ENCODE results near the gene TBCB.

DNA sequence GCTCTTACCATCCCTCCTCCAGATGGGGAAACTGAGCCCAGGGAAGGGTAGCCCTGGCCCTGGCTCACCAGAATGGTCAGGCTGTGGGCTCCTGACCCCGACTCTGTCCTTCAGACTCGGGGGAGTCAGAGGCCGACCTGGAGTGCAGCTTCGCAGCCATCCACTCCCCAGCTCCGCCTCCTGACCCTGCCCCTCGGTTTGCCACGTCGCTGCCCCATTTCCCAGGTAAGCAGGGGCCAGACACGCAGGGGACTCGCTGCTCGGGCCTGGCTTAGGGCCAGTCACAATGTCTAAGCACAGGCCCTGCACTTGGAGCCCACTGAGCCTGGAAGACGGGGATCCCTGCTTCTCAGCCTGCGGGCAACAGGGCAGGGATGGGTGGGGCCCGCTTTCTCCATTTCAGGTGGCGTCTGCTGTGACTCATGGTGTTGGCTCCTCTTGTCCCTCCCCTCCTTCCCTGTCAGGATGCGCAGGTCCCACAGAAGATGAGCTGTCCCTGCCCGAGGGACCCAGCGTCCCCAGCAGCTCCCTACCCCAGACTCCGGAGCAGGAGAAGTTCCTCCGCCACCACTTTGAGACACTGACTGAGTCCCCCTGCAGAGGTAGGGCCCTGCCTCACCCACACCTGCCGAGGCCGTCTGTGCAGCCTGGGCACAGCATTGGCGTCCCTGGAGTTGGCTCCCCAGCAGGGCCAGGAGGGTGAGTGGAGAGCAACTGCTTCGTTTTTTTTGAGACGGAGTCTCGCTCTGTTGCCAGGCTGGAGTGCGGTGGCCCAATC, 13.5 kb upstream of the TBCB start:
- TF ChIP-seq, protein P1, sequence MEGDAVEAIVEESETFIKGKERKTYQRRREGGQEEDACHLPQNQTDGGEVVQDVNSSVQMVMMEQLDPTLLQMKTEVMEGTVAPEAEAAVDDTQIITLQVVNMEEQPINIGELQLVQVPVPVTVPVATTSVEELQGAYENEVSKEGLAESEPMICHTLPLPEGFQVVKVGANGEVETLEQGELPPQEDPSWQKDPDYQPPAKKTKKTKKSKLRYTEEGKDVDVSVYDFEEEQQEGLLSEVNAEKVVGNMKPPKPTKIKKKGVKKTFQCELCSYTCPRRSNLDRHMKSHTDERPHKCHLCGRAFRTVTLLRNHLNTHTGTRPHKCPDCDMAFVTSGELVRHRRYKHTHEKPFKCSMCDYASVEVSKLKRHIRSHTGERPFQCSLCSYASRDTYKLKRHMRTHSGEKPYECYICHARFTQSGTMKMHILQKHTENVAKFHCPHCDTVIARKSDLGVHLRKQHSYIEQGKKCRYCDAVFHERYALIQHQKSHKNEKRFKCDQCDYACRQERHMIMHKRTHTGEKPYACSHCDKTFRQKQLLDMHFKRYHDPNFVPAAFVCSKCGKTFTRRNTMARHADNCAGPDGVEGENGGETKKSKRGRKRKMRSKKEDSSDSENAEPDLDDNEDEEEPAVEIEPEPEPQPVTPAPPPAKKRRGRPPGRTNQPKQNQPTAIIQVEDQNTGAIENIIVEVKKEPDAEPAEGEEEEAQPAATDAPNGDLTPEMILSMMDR (IDR thresholded peaks at IDR 0.05), result no peak
- TF ChIP-seq POLR2A (IDR thresholded peaks at IDR 0.05), result no peak

All from uterus (tissue), 2 donors.